ENCODE measurements around the gene CNIH2. TPM values are rescaled to one million over a fixed set of nuclear protein-coding genes. Genes with fewer than 3 reads are reported as not detected.

The CNIH2 gene
- total and polyA plus RNA-seq, 2 of the 13 experiments (the other 11 are each of a cell fraction or from before 2014, with no cell fraction given) = 0.60 to 0.69 TPM

DNA sequence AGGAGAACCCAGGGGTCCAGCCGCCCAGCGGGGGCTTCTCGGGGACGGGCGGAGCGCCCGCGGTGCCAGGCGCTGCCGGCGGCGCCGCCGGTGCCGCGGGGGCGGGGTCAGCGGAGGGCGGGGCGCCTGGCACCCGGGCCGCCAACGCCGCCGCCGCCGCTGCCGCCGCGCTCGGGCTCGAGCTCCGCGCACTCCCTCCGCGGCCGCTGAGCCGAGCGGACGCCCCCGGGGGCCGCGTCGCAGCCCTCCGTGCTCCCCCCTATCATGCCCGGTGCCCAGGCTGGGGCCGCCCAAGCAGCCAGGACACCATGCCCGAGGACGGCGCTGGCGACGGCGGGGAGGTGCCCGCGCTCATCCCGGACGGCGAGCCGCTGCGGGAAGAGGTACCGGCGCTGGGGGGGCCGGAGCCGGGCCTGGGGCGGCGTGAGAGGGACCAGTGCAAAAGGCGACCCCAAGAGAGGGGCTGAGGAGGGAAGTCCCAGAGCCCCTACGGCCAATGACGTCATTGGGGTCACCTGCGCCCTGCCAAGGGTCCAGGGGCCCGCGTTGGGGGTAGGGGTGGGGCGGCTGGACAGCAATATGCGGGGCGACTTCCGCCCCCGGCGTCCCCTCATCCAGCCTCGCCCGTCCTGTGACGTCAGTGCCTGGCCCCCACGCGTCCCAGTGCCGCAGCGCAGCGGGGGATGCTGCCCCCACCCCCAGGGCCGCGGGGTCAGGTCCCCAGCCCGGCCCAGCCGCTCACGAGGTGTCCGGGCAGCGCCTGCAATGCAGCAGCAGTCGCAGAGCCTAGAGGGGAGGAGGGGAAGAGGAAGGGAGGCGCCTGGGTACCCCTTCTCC, 13.9 kb downstream of the CNIH2 start, which contains the start of gene TMEM151A (continued):
- TF ChIP-seq RBM22 (optimal IDR thresholded peaks at IDR 0.05; ENCODE audit: low read length) = no peak
- TF ChIP-seq ATF7 (IDR thresholded peaks at IDR 0.05) = peak; percentile 96
- TF ChIP-seq ATF7 (CRISPR knock-in tag; IDR thresholded peaks at IDR 0.05) = no peak
- TF ChIP-seq ZNF777 (CRISPR knock-in tag; IDR thresholded peaks at IDR 0.05) = peak; percentile 78

DNA sequence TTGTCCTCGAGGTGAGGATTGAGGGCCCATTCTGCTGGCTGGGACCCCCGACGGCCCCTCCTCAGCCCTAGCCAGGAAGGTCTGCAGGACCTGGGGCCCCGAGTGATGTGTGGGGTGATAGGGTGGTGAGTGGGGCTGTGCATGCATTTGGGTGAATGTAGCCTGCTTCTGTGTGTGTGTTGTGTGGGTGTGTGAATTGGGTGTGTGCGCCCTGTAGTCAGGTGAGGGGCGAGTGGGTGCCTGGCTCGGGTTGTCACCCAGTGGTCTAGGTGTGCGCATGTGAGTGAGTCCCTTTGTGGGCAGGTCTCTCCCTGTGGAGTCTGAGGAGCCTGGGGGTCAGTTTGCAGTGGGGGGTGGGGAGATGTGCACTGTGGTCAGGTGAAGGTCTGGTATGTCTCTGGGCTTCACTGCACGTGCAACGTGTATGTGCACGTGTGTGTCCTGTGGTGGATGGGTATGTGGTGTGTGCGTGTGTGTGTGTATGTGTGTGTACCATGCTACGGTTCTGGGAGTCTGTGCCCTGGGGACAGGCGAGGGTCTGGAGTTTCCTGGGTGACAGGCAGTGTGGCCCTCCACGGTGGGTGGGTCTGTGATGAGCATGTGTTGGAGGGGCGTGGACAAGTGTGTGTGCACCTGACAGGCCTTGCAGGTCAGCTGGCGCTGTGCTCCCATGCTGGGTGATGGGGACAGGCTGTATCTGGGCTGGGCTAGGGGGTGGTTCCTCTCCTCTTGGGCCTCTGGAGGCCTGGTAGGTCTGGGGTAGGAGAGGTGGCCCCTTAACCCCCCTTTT, 14.8 kb downstream of the CNIH2 start:
- peak overlapping the region in 1 of 3 experiments; percentile 70; a peak in 1 of 6 replicates for H3K4me3 ChIP-seq (replicated peaks in 1 of 3; ENCODE audit: insufficient read depth in 1 of 3, low read depth in 2 of 3, low read length in 3 of 3)
- H3K27me3 ChIP-seq (ENCODE audit: control insufficient read depth in 1 of 2, insufficient read depth in 2 of 2, low read length in 2 of 2) = peaks cover 3 to 40% of the 10 kb centered on the region in 2 experiments; a peak in 4 of 5 replicates
- POLR2A ChIA-PET = no interaction called here
- H3K4me2 ChIP-seq (ENCODE audit: low read depth, low read length) = peak overlapping the region; percentile 69
- H3K9me3 ChIP-seq (ENCODE audit: low read length) = no peaks in the 10 kb centered on the region
- no peaks in the 10 kb centered on the region for H3K36me3 ChIP-seq (replicated peaks in 1 of 2; ENCODE audit: control insufficient read depth in 1 of 2, insufficient read depth in 2 of 2, low read length in 2 of 2)
- no peaks in the 10 kb centered on the region for H4K20me1 ChIP-seq (ENCODE audit: insufficient read depth, low read length)
- DNase-seq (ENCODE audit: low spot score) (no peak), ATAC-seq (no peak), FAIRE-seq (no peak)
- TF ChIP-seq, protein P1, sequence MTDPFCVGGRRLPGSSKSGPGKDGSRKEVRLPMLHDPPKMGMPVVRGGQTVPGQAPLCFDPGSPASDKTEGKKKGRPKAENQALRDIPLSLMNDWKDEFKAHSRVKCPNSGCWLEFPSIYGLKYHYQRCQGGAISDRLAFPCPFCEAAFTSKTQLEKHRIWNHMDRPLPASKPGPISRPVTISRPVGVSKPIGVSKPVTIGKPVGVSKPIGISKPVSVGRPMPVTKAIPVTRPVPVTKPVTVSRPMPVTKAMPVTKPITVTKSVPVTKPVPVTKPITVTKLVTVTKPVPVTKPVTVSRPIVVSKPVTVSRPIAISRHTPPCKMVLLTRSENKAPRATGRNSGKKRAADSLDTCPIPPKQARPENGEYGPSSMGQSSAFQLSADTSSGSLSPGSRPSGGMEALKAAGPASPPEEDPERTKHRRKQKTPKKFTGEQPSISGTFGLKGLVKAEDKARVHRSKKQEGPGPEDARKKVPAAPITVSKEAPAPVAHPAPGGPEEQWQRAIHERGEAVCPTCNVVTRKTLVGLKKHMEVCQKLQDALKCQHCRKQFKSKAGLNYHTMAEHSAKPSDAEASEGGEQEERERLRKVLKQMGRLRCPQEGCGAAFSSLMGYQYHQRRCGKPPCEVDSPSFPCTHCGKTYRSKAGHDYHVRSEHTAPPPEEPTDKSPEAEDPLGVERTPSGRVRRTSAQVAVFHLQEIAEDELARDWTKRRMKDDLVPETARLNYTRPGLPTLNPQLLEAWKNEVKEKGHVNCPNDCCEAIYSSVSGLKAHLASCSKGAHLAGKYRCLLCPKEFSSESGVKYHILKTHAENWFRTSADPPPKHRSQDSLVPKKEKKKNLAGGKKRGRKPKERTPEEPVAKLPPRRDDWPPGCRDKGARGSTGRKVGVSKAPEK (CRISPR knock-in tag; IDR thresholded peaks at IDR 0.05; ENCODE audit: borderline replicate concordance) = no peak
- TF ChIP-seq ZNF549 (CRISPR knock-in tag; IDR thresholded peaks at IDR 0.05) = no peak
- TF ChIP-seq ZNF33A (CRISPR knock-in tag; IDR thresholded peaks at IDR 0.05; ENCODE audit: borderline replicate concordance) = no peak
- TF ChIP-seq, protein P2, sequence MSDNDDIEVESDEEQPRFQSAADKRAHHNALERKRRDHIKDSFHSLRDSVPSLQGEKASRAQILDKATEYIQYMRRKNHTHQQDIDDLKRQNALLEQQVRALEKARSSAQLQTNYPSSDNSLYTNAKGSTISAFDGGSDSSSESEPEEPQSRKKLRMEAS (IDR thresholded peaks at IDR 0.05) = peak; percentile 29; the same call in 1 of the 2 replicates
- TF ChIP-seq, protein P3, sequence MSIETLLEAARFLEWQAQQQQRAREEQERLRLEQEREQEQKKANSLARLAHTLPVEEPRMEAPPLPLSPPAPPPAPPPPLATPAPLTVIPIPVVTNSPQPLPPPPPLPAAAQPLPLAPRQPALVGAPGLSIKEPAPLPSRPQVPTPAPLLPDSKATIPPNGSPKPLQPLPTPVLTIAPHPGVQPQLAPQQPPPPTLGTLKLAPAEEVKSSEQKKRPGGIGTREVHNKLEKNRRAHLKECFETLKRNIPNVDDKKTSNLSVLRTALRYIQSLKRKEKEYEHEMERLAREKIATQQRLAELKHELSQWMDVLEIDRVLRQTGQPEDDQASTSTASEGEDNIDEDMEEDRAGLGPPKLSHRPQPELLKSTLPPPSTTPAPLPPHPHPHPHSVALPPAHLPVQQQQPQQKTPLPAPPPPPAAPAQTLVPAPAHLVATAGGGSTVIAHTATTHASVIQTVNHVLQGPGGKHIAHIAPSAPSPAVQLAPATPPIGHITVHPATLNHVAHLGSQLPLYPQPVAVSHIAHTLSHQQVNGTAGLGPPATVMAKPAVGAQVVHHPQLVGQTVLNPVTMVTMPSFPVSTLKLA (IDR thresholded peaks at IDR 0.05) = peak; percentile 82
- peak; percentile 89 for TF ChIP-seq BHLHE40 (IDR thresholded peaks at IDR 0.05; ENCODE audit: low read length)
- CTCF ChIA-PET (ENCODE audit: low intra/inter-chr PET ratio, low total read pairs) = no interaction called here
- BruUV-seq (replicated peaks) = no TSS peak
- H3K27ac ChIP-seq (ENCODE audit: extremely low read length, insufficient read depth, low read length) = no peak overlapping the region
- 28% methylated on average over 12 of the region's 17 CpGs for WGBS (ENCODE audit: low lambda C conversion rate)
- in situ Hi-C loops (cut with HindIII; ENCODE audit: extremely low pct_ligation_motif_present, low pct_unique_long_range_greater_than_20kb) (loop anchor here (5.0 kb wide), 1 partner anchor 35 kb away; no protein-coding TSS in a partner anchor), intact Hi-C loops (cut with micrococcal nuclease; ENCODE audit: unreplicated experiment) (no loop called here)
- no peak overlapping the region for H2AFZ ChIP-seq (ENCODE audit: low read length)
- no peak overlapping the region for H3K9ac ChIP-seq (ENCODE audit: insufficient read depth, low read depth, low read length)
- H3K4me1 ChIP-seq (ENCODE audit: insufficient read depth, low read length) = peaks cover 39% of the 10 kb centered on the region
- H3K79me2 ChIP-seq (ENCODE audit: insufficient read depth, low read length) = peaks cover 9% of the 10 kb centered on the region

Measured in HepG2 (cell line).